NCI-H82 (cell line): ENCODE measurements around the gene PDLIM4.

Experiments
- DNase-seq: peaks from one replicate; lab custom pipeline; 2025; lab: John Stamatoyannopoulos, UW

The PDLIM4 gene, protein sequence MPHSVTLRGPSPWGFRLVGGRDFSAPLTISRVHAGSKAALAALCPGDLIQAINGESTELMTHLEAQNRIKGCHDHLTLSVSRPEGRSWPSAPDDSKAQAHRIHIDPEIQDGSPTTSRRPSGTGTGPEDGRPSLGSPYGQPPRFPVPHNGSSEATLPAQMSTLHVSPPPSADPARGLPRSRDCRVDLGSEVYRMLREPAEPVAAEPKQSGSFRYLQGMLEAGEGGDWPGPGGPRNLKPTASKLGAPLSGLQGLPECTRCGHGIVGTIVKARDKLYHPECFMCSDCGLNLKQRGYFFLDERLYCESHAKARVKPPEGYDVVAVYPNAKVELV

DNA sequence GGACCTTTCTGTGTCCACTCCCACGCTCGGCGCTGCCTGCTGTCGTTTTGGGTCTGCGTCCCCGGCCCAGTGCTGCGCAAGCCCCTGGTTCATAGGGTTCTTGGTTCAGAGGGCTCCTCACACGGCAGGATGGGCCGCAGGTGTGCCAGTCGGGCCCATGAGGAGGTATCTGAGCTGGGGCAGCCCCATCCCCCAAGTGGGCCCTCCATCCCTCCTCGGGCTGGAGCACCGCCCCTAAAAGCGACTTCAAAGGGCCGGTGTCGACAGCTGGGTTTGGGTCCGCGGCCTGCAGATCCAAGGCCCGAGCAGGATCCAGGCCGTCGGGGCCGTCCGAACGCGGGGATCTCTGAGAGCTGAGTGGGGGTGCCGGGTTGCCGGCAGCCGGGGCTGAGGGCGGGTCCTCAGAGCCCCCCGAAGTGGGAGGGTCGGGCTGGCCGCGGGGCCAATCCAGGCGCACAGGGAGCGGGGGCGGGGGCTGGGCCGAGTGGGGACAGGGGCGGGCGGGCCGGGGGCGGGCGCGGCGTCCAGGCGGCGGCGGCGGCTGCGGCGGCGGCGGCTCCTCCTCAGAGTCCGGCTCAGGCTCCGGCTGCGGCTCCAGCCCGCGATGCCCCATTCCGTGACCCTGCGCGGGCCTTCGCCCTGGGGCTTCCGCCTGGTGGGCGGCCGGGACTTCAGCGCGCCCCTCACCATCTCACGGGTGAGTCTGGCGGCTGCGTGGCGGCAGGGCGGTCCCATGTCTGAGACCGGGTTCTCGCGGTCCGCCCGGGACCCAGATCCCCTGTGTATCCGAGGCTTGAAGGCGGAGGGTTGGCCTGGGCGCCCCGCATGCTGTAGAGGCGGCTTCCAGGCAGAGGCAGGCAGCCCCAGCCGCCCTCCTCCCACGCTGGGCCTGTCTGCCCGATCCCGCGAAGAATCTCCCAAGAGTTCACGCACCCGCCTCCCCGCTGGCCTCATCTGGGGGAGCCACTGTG, at the start of gene PDLIM4:
Gene PDLIM4 (plus strand): TSS at position 566 of the 971 bp plus-strand sequence. CDS start 39 bp downstream, at position 605.
- peak; percentile 59 for DNase-seq

- peak; percentile 51 for DNase-seq
Observed at GRCh38 chr5:132207778-132208177, 49.7 kb upstream of the PDLIM4 start.

GRCh38 chr5:132209131-132209530, 48.4 kb upstream of the PDLIM4 start:
- DNase-seq, result no peak

- DNase-seq, result no peak
Observed at GRCh38 chr5:132209901-132210545, 47.5 kb upstream of the PDLIM4 start.

DNA sequence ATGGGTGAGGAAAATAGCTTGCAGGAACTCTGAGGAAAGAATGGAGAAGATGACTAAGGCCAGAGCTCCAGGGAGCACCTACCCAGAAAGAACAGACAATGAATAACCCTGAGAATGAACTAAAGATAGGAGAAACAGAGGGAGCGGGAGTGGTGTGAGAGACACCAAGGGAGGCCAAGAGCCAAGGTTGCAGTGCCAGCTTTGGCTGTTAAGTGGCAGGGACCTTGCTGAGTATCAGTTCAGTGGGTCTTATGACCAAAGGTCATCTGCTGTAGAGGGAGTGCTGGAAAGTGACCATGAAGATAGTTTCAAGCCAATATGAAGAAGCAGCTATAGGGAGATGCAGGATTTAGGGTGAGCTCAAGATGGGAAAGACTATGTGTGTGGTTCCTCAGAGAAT, 46.6 kb upstream of the PDLIM4 start:
- DNase-seq, result no peak

DNA sequence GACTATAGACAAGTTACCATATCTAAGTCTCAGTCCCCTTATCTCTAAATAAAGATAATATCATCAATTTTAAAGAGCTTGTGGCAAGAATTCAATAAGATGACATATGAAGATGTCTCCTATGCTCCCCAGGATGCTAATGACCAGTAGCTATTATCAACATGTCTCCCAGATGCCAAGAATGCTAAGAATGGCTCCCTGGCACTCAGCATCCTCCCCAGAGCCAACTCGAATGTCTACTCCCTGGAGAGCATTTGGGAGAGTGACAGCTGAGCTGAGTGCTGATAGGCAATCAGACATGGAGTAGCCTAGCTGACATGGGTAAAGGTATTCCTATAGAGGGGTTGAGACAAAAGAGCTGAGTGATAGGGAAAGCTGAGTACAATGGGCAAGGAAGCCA, 45.7 kb upstream of the PDLIM4 start:
- no peak for DNase-seq

DNA sequence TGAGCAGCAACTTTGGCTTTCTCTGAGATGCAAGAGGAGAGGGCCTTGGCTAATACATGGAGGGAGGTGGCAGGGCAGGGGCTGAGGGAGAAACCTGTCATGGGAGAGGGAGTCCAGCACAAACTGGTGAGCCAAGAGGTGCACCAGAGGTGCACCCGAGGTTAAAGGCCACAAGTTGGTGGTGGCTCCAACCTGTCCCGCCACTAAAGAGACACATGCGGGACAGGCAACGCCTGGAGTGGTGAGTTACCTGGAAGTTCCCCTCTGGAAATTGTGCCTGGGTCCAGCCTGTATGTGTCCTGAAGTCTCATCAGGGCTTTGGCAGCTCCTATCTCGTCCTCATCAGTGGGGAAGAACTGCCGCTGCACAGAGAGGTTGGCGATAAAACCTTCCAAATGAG, 43.8 kb upstream of the PDLIM4 start:
- no peak for DNase-seq

GRCh38 chr5:132214491-132214890, 43.0 kb upstream of the PDLIM4 start:
- no peak for DNase-seq

DNA sequence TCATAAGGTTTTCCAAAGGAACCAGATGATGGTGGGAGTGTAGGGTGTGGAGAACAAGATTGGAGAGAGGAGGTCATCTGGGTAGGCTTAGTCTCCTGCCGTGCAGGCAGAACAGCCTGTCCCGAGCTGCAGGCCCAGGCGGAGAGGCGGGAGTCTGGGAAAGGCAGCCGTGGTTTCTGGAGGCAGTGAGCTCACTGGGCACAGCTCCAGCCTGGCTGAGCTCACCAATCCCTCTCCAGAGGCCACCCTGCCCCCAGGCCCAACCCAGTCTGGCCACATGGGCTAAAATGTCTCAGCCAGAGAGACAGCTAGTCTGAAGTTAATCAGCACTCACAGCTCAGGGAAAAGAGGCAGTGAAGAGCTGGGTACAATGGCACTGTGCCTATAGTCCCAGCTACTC, 42.2 kb upstream of the PDLIM4 start:
- DNase-seq, result no peak

GRCh38 chr5:132218321-132218720, 39.2 kb upstream of the PDLIM4 start:
- no peak for DNase-seq

DNA sequence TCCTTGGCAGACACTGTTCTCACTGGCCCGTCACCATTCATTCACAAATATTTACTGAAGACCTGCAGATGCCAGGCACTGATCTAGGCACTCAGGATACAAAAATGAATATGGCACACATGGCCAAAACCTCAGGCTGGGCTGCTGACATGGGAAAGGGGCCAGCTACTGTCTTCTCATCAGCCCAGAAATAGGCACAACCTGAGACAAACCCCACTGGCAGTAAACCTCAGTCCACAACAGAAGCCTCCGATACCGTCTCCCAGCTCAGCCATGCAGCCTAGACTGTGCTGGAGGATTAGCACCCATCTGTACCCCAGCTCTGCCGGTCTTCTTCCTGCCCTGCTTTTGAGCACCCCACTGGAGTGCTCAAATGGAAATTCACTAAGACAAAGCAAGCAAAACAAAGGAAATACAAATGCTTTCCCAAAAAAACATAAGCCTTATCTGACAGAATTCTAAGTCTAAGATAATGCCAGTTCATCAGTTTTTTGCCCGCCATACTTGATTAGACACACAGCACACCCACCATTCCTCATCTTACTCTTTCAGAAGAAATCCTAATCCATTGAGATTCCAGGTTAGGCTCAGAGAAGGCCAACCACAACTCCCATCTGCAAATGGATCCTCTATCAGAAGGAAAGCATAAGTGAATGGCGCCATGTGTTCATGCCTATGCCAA, 38.1 kb upstream of the PDLIM4 start:
- DNase-seq, result no peak

DNA sequence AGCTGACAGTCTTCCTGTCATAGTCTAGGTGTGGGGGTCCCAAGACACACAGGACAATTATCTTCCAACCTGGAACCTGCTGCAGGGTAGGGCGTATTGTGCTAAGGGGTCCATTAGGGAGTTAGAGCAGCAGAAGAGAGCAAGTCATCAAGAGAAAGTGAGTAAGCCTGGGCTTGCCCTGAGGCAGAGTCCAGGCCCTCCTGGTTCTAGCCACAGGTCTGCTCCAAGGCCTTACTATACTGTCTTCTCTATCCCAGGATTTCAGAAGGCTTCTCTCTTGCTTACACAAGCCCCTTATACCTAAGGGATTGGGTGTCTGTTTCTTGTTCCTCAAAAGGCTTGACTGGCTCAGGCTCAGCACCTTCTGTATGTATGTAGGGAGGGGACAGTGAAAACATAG, 37.5 kb upstream of the PDLIM4 start:
- DNase-seq, result no peak

DNA sequence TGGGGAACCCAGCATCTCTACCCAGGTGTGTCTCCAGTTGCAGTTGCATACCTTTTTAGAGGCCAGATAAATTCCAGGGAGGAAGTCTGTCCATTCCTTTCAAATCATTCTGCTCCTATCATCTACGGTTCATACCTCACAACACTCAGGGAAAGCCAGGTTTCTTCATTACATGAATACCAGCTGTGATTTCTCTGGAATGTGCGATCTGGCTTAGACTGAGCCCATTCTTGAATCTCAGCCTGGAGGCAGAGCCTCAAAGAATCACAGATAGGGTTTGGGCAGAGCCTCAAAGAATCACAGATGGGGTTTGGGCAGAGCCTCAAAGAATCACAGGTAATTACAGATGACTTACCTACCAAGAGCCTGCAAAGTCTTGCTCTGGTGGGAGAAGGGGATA, 37.0 kb upstream of the PDLIM4 start:
- DNase-seq, result no peak

DNA sequence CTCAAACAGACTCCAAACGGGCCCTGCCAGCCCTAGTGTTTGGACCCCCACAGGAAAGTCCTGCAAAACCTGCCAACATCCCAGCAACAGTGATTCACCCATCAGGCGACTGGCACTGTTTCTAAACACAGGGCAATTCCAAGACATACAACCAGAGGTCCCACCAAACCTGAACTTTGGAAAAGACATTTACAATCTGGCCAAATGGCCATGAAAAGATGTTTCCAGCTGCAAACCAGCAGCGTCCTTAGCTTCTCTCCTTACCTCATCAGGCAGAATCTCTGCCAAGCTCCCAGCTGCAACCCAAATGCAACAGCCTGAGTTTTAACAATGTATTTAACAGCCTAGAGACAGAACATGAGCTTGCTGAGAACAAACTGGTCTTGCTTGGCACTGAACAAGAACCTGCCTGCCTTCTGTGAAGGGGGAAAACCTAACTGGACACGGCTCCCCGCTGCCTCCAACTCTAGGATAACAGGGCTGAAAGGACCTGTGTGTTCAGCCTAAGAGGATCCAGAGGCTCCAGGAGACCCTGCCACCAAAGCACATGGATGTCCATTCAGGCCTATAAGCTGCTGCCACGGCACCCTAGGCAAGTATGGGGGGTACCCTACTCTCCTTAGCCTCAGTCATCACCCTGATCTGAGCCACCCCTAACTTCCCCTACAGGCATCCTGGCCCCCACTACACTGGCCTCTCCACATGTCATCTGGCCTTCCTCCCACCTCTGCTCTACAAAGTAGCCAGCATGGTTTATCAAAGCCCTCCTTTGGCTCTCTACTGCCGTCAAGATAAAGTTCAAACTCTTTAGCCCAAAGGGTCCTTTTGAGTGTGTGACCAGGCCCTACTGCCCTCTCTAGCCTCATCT, 35.5 kb upstream of the PDLIM4 start:
- no peak for DNase-seq

DNA sequence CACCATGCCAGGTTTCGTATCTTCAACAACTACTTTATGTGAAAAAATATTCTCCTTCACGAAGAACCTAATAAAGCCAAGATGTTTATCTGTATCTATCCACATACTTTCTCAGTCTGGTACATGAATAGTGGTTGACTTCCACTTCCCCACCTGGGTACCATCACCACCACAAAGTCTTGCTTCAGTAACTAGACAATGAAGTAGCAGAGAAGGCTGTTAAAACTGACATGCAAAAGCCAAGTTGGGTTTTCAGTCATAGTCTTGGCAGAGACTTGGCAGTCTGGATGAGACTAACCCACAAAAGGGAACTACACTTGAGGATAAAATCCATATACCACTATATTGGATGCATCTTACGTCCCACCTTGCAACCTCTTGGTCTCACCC, 34.9 kb upstream of the PDLIM4 start:
- no peak for DNase-seq

- DNase-seq, result no peak
Observed at GRCh38 chr5:132223861-132224260, 33.6 kb upstream of the PDLIM4 start.

DNA sequence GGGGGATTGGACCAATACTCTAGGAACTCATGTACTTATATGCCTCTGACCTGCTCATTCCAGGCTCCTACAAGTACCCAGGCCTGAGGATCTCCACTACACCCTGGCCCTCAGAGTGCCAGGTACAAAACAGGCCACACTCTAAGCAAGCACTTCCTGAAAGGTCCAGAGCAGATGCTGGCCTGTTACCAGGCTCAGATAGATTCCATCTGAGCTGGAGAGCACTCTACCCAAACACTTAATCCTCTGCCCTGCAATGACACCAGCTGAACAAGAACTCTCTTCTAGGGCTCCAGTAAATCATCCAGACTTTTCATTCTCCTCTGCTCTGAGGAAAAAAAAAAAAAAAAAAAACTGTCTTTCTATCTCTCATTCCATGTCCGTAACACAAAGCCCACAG, 32.8 kb upstream of the PDLIM4 start:
- peak; percentile 20 for DNase-seq

- peak; percentile 39 for DNase-seq
Observed at GRCh38 chr5:132225165-132226032, 32.1 kb upstream of the PDLIM4 start.

GRCh38 chr5:132226516-132227234, 30.8 kb upstream of the PDLIM4 start:
- DNase-seq, result no peak

DNA sequence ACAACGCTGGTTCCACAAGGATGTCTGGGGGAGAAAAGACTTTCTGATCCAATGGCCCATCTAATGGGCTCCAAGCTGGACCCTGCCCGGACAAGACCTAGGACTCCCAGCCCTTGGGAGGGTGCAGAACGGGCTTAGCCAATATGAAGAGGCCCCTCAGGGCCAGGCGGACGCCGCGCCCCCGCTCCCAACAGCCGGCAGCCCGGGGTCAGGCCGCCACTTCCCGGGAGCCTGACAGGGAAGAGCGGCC, 30.3 kb upstream of the PDLIM4 start:
- no peak for DNase-seq
